Stimulated activated CD8-positive, alpha-beta memory T cell treated with anti-CD3 and anti-CD28 coated beads, Interleukin-4, amount 100 ng/mL, for 24 hours (primary cell): ENCODE measurements around the gene FRK.
A peak's percentile ranks its signal among the peaks of the same experiment; 100 is the strongest.
"Not testable (repeated sequence)": the region's sequence is repeated elsewhere in the genome, so short reads cannot be mapped to it uniquely, and the experiment has no call there.

Source experiments
- DNase-seq: peaks from one replicate; pipeline ENCODE4 v3.0.0-alpha.2; 2020; ENCODE audit warnings: low read depth

FRK gene

GRCh38 chr6:116060572-116061283 is at the start of gene FRK:
FRK (minus strand) TSS chr6:116060891; CDS start chr6:116060311, 580 bp downstream.
- no peak for DNase-seq

DNA sequence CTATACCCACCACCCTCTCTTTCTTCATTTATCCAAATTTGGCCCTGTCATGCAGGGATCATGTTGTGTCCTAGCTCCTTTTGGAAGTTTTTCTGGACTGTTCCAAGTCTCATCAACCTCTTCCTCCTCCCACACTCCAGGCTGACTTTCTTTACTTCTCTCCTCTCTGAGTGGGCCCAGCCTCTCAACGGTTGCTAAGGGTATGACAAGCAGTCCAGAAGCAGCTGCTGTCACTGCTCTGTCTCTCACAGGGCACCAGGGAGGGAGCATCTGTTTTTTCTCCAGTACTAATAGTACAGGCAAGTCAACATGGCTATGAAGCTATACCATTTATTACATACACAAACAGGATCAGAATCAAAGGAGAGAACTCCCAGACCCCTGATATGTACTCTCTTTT is 48.1 kb upstream of the FRK start:
- DNase-seq = no peak

DNA sequence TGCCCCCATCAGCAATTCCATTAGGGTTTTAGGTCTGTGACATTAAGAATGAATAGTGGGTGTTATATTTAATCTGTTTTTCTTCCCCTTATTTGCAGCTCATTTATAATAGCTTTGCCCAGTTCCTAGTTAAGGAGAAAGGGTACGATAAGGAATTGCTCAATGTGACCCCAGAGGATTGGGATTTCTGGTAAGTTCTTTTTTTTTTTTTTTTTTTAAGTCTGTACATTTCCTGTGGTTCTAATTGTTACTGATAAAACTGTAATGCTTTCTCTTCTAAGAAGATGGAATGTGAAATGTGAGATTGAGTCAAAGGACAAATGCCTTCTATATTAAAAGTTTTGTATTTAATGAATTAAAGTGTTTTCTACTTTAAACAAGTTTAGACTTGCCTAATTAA is 45.5 kb upstream of the FRK start:
- DNase-seq = no peak

DNA sequence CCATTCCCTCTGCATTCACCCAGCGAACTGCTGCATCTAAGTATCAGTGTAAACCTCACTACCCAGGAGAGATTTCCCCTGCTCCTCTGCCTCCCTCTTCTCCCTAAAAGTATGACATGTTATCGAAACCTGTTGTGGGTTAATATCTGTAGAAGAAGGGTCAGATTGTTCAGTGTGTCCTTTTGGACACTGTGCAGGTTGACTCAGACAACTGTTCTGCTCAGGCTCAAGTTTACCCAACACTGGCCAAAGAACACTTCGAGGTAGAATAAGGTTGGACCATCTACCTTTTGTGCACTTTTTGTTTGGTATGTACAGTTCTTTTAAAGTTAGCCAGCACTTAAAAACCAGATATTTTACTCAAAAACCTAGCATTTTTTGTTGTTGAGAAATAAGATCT is 44.6 kb upstream of the FRK start:
- DNase-seq = no peak

GRCh38 chr6:116104636-116105035 is 43.9 kb upstream of the FRK start:
- no peak for DNase-seq

- no peak for DNase-seq
These were observed 42.2 kb upstream of the FRK start for GRCh38 chr6:116102873-116103272.

DNA sequence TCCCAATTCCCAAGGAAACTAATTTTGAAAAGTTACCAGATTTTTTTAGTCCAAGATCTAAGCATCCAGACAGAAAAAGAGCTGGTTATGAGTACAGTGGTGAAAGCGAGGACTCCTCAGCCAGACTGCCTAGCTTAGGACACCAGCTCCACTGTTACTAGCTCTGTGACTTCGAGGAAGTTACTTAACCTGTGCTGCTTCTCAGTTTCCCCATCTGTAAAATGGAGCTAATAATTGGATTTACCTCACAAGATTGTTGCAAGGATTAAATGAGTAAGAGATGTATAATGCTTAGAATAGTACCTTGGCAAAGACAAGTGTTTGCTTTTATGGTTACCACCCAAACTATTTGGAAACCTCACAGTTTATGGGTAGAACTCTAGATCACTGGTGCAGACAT is 41.1 kb upstream of the FRK start:
- DNase-seq = no peak

- DNase-seq = no peak
These were observed 40.6 kb upstream of the FRK start for GRCh38 chr6:116101302-116101718.

DNA sequence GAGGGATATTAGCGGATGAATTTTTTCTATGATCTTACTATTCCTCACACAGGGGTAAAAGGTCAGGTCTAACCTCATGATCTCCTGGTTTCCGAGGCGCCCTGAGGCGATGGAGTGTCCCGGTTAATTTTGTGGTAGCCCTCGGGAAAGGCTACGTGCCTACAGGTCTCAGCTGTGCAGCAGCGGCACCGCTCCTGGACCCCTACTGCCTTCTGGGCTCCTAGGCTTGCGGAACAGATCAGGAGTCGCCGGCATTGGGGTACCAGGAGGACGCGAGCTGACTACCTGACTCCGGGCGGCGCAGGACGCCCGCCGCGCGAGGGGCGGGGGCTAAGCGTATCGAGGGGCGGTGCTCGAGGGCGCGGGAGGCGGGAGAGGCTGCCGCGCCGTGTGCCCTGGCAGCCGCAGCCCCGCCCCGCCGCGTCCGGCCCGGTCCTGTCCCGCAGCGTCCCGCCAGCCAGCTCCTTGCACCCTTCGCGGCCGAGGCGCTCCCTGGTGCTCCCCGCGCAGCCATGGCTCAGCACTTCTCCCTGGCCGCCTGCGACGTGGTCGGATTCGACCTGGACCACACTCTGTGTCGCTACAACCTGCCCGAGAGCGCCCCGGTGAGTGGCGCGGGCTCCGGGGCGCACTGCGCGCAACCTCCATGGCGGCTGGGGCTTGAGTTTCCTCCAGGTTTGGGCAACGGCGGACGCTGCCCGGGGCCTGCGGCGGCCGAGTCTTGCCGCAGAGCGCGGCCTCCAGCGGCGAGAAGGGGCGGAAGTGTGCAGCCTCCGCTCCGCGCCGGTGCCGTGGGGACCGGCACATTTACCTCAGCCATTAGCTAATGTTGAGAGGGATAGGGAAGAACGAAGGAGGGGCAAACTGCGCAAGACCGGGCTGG is 40.0 kb upstream of the FRK start, which contains the start of gene NT5DC1:
TSS of gene NT5DC1 (plus strand) at position 435 of the 883 bp plus-strand sequence. CDS start at position 513, 78 bp downstream.
- DNase-seq = peak; percentile 80

GRCh38 chr6:116099036-116099435 is 38.3 kb upstream of the FRK start:
- no peak for DNase-seq

GRCh38 chr6:116096979-116097816 is 36.5 kb upstream of the FRK start:
- no peak for DNase-seq

DNA sequence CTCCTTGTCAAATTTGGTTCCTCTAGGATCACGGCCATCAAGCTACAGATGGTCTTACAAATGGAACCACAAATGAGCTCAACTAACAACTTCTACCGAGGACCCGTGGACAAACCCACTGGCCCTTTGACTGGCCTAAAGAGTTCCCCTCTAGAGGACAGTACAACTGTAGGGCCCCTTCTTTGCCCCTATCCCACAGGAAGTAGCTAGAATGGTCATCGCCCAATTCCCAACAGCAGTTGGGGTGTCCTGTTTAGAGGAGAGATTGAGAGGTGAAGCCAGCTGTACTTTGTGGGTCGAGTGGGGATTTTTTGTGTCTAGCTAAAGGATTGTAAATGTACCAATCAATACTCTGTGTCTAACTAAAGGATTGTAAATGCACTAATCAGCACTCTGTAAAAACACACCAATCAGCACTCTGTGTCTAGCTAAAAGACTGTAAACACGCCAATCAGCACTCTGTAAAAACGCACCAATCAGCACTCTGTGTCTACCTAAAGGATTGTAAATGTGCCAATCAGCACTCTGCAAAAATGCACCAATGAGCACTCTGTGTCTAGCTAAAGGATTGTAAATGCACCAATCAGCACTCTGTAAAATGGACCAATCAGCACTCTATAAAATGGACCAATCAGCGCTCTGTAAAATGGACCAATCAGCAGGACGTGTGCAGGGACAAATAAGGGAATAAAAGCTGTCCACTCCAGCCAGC is 35.5 kb upstream of the FRK start:
- DNase-seq = not testable (repeated sequence)

DNA sequence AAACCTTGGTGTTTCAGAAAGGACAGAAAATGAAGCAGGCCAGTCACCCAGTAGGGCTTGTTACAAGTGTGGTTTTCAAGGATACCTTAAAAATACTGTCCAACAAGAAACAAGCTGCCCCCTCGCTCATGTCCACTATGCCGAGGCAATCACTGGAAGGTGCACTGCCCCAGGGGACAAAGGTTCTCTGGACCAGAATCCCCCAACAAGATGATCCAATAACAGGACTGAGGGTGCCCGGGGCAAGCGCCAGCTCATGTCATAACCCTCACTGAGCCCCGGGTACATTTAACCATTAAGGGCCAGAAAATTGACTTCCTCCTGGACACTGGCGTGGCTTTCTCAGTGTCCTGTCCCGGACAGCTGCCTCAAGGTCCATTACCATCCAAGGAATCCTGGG is 33.4 kb upstream of the FRK start:
- DNase-seq = no peak

GRCh38 chr6:116090251-116090650 is 29.6 kb upstream of the FRK start:
- DNase-seq = no peak

GRCh38 chr6:116088946-116089345 is 28.3 kb upstream of the FRK start:
- no peak for DNase-seq

- no peak for DNase-seq
These were observed 26.8 kb upstream of the FRK start for GRCh38 chr6:116087437-116088027.

- no peak for DNase-seq
These were observed 23.6 kb upstream of the FRK start for GRCh38 chr6:116084284-116084683.

GRCh38 chr6:116083052-116083451 is 22.4 kb upstream of the FRK start:
- no peak for DNase-seq

GRCh38 chr6:116078945-116079344 is 18.3 kb upstream of the FRK start:
- no peak for DNase-seq

DNA sequence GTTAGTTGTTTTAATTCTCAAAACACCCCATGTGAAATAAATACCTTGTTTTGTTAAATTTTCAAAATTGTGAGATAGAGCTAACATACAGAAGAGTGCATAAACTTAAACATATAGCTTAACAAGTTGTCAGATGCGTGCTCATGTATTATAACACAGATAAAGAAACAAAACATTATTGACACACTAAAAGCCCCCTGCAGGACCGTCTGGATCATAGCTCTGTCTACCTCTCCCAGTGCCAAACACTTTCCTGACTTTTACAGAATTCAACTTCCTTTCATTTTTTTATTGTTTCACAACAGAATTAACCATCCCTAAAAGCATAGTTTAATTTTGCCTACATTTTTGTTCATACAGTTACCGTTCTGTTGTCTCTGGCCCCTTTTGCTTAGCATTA is 17.8 kb upstream of the FRK start:
- no peak for DNase-seq

- DNase-seq = no peak
These were observed 14.2 kb upstream of the FRK start for GRCh38 chr6:116074732-116075390.
